SK-N-SH (cell line): Measurements from ENCODE around the gene SUSD3. TPM values are rescaled to one million over a fixed set of nuclear protein-coding genes. Genes with fewer than 3 reads are reported as not detected.

Experiments used
- CTCF ChIA-PET: fragments of 300-600, 350-600 bp; formaldehyde crosslinking; extraction: SDS; loops from one replicate; lab custom pipeline; 2021; lab: Yijun Ruan, JAX
- POLR2A ChIA-PET: fragments of 350-600 bp; sonication (Branson Sonifier 250); formaldehyde crosslinking; extraction: SDS; loops from one replicate; lab custom pipeline; 2020; ENCODE audit warnings: antibody characterized with exemption, inconsistent platforms; lab: Yijun Ruan, JAX
- DNase-seq: peaks from one replicate; pipeline ENCODE4 v3.0.0; 2012
- H2AFZ ChIP-seq: fragments of 200-600 bp; sonication (generic); 2 replicates; pipeline ENCODE4 v1.8.1; 2016; ENCODE audit warnings: antibody characterized with exemption, mild to moderate bottlenecking, low read depth
- H3F3A ChIP-seq: fragments of 200-600 bp; sonication (generic); replicated peaks from 2 replicates; pipeline ENCODE3; 2016; ENCODE audit warnings: antibody characterized with exemption, mild to moderate bottlenecking; ENCODE audit not compliant: insufficient read depth
- H3K27ac ChIP-seq, 2 experiments: fragments of 200-500 bp in 1 of 2; fragments of 200-600 bp in 1 of 2; sonication (Bioruptor generic) in 1 of 2; sonication (generic), shearing (Covaris generic) in 1 of 2; 2 replicates each; pipeline versions ENCODE4 v1.5.1 to v1.6.1; 2014 to 2016; ENCODE audit warnings: low read depth in 2 of 2, inconsistent platforms in 1 of 2, low read length in 1 of 2, mild to moderate bottlenecking in 1 of 2, mixed read lengths in 1 of 2
- H3K27me3 ChIP-seq: fragments of 200-600 bp; sonication (generic), shearing (Covaris generic); 2 replicates; pipeline ENCODE4 v1.6.1; 2016; ENCODE audit warnings: mixed run types; ENCODE audit not compliant: insufficient read depth
- H3K36me3 ChIP-seq, 2 experiments: fragments of 200-500 bp in 1 of 2; fragments of 200-600 bp in 1 of 2; sonication (Bioruptor generic) in 1 of 2; sonication (generic) in 1 of 2; replicated peaks in 1 of 2; 2 replicates each; pipeline versions ENCODE3 to v1.5.1; 2014 to 2016; ENCODE audit warnings: low read length in 1 of 2, mild to moderate bottlenecking in 1 of 2; ENCODE audit not compliant: insufficient read depth in 2 of 2, control insufficient read depth in 1 of 2
- H3K4me1 ChIP-seq, 2 experiments: fragments of 200-500 bp in 1 of 2; fragments of 200-600 bp in 1 of 2; sonication (Bioruptor generic) in 1 of 2; sonication (generic), shearing (Covaris generic) in 1 of 2; 2 replicates each; pipeline versions ENCODE4 v1.5.1 to v1.6.1; 2014 to 2016; ENCODE audit warnings: low read depth in 1 of 2, low read length in 1 of 2, mixed run types in 1 of 2; ENCODE audit not compliant: insufficient read depth in 2 of 2, control insufficient read depth in 1 of 2
- H3K4me2 ChIP-seq: fragments of 200-600 bp; sonication (generic), shearing (Covaris generic); 2 replicates; pipeline ENCODE4 v1.6.1; 2017; ENCODE audit warnings: mixed run types
- H3K4me3 ChIP-seq, 2 experiments: fragments of 200-500 bp in 1 of 2; fragments of 200-600 bp in 1 of 2; sonication (Bioruptor generic) in 1 of 2; sonication (generic), shearing (Covaris generic) in 1 of 2; 2 replicates each; pipeline versions ENCODE4 v1.5.1 to v1.8.1; 2014 to 2016; ENCODE audit warnings: low read depth in 2 of 2, inconsistent platforms in 1 of 2, low read length in 1 of 2, mild to moderate bottlenecking in 1 of 2, mixed read lengths in 1 of 2, moderate library complexity in 1 of 2
- H3K79me2 ChIP-seq: fragments of 200-600 bp; sonication (generic); 2 replicates; pipeline ENCODE4 v1.8.1; 2017; ENCODE audit warnings: mild to moderate bottlenecking; ENCODE audit not compliant: insufficient read depth
- H3K9ac ChIP-seq: fragments of 200-600 bp; sonication (generic); 2 replicates; pipeline ENCODE4 v1.6.1; 2017; ENCODE audit warnings: mixed run types
- H3K9me2 ChIP-seq: fragments of 200-600 bp; sonication (generic); 2 replicates; pipeline ENCODE4 v1.6.1; 2017; ENCODE audit warnings: mixed run types
- H3K9me3 ChIP-seq: fragments of 200-600 bp; sonication (generic); 2 replicates; pipeline ENCODE4 v1.6.1; 2017; ENCODE audit warnings: mixed run types, mild to moderate bottlenecking, moderate library complexity
- H4K20me1 ChIP-seq: fragments of 200-600 bp; sonication (generic); 2 replicates; pipeline ENCODE4 v1.6.1; 2017; ENCODE audit warnings: mild to moderate bottlenecking, mixed run types; ENCODE audit not compliant: insufficient read depth
- EZH2phosphoT487 ChIP-seq: fragments of 200-600 bp; sonication (generic); IDR thresholded peaks from 2 replicates; pipeline ENCODE4 v1.6.1; 2017; ENCODE audit warnings: low read depth, mixed run types, mild to moderate bottlenecking, antibody characterized with exemption, moderate library complexity, borderline replicate concordance
- RAD21 ChIP-seq: IDR thresholded peaks from 2 replicates; pipeline ENCODE4 v1.6.1; 2012; ENCODE audit warnings: mild to moderate bottlenecking, low read length
- RCOR1 ChIP-seq: fragments of 150-350 bp; IDR thresholded peaks from 2 replicates; pipeline ENCODE4 v1.6.1; 2017; ENCODE audit warnings: antibody characterized with exemption, low read length
- RFX5 ChIP-seq: IDR thresholded peaks from 2 replicates; pipeline ENCODE4 v1.6.1; 2012; ENCODE audit warnings: mild to moderate bottlenecking, improper control_type of control experiment, low read length
- SIN3A ChIP-seq: IDR thresholded peaks from 2 replicates; pipeline ENCODE4 v1.6.1; 2012; ENCODE audit warnings: low read depth, mild to moderate bottlenecking, low read length, moderate library complexity, borderline replicate concordance
- TCF12 ChIP-seq: IDR thresholded peaks from 2 replicates; pipeline ENCODE4 v1.4.0; 2012
- TEAD4 ChIP-seq: IDR thresholded peaks from 2 replicates; pipeline ENCODE4 v1.4.0; 2012; ENCODE audit warnings: mild to moderate bottlenecking, borderline replicate concordance; ENCODE audit not compliant: insufficient read depth
- WGBS: methylation state at CpG from one replicate; pipeline ENCODE4 v1.1.6; 2017; ENCODE audit warnings: low lambda C conversion rate; 5-methylcytosine and 5-hydroxymethylcytosine counted together
- polyA plus RNA-seq, 3 experiments: library from polyadenylated mRNA; depleted of rRNA; stranded (reverse); fragments of >200 nt; gene quantifications; 2 replicates each; pipeline ENCODE4 v1.2.3, GENCODE V29; 2012
- TF ChIP-seq, protein P1 (sequence below): IDR thresholded peaks from 2 replicates; pipeline ENCODE4; 2012

Gene SUSD3
- polyA plus RNA-seq, 1 of the 3 experiments (the other 2 are of a cell fraction): 0.49 TPM

GRCh38 chr9:93052791-93053540 lies 5.5 kb upstream of the SUSD3 start:
- Histone ChIP-seq H3F3A (no peaks in the 10 kb centered on the region), H3K79me2 (no peaks in the 10 kb centered on the region), H3K36me3 (no peaks in the 10 kb centered on the region), H3K27me3 (no peaks in the 10 kb centered on the region), H3K4me1 (peaks cover 0 to 13% of the 10 kb centered on the region in 2 experiments; a peak in 1 of 4 replicates), H3K9ac (no peak overlapping the region), H3K9me2 (no peaks in the 10 kb centered on the region), H4K20me1 (no peaks in the 10 kb centered on the region), H3K9me3 (no peaks in the 10 kb centered on the region), H3K4me2 (no peak overlapping the region), H3K27ac (no peak overlapping the region), H3K4me3 (no peak overlapping the region), H2AFZ (no peak overlapping the region)
- TF ChIP-seq TCF12 (no peak), RAD21 (no peak), TEAD4 (no peak), EZH2phosphoT487 (no peak)
- no peak for DNase-seq
- whole genome bisulfite sequencing: 50% methylated on average over 4 of the region's 15 CpGs
- POLR2A ChIA-PET: no interaction called here
- CTCF ChIA-PET: interaction anchor here (0.6 to 1.4 kb wide), 4 partner anchors 25 to 95 kb away, joined by 3 to 4 read pairs (median 3); no protein-coding TSS in a partner anchor

DNA sequence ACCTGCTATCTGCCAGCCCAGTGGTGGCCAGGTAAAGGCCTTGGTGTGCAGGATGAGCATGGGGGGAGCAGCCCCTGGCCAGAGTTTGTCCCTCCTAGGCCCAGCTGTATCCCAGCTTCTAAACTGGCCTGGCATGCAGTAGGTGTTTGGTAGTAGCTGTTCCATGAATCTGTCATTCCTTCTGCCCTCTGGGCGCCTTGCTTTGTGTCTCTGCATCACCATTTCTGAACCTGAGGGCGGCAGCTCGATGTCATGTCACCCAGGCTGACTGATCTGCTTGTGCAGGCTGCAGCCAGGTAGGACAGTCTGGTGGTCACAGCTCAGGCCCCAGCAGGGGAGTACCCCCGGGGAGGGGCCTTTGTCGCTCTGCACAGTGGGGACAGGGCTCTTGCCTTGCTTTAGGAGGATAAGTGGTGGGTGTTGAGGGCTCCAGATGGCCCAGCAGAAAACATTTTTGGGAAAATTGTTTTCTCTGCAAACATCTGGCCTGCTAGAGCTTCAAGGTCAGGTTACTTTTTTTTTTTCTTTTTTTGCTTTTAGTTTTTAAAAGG lies 4.6 kb upstream of the SUSD3 start:
- H3K27ac ChIP-seq: no peak overlapping the region
- H3K4me2 ChIP-seq: no peak overlapping the region
- H3K9me3 ChIP-seq: no peaks in the 10 kb centered on the region
- no peaks in the 10 kb centered on the region for H3K36me3 ChIP-seq
- CTCF ChIA-PET: interaction anchor here (0.8 to 1.1 kb wide), 3 partner anchors 24 to 960 kb away, joined by 3 read pairs; no protein-coding TSS in a partner anchor
- H3F3A ChIP-seq: no peaks in the 10 kb centered on the region
- H3K79me2 ChIP-seq: no peaks in the 10 kb centered on the region
- peaks cover 0 to 13% of the 10 kb centered on the region in 2 experiments; a peak in 1 of 4 replicates for H3K4me1 ChIP-seq
- POLR2A ChIA-PET: no interaction called here
- no peak overlapping the region for H3K4me3 ChIP-seq
- H3K9ac ChIP-seq: no peak overlapping the region
- H2AFZ ChIP-seq: no peak overlapping the region
- WGBS: 64% methylated on average over 5 of the region's 5 CpGs
- H4K20me1 ChIP-seq: no peaks in the 10 kb centered on the region
- no peaks in the 10 kb centered on the region for H3K27me3 ChIP-seq
- DNase-seq: no peak
- TF ChIP-seq TCF12: no peak
- TF ChIP-seq, protein P1, sequence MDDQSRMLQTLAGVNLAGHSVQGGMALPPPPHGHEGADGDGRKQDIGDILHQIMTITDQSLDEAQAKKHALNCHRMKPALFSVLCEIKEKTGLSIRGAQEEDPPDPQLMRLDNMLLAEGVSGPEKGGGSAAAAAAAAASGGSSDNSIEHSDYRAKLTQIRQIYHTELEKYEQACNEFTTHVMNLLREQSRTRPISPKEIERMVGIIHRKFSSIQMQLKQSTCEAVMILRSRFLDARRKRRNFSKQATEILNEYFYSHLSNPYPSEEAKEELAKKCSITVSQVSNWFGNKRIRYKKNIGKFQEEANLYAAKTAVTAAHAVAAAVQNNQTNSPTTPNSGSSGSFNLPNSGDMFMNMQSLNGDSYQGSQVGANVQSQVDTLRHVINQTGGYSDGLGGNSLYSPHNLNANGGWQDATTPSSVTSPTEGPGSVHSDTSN: no peak
- no peak for TF ChIP-seq RFX5
- no peak for TF ChIP-seq RCOR1
- TF ChIP-seq SIN3A: no peak
- no peaks in the 10 kb centered on the region for H3K9me2 ChIP-seq
